HepG2 (cell line): ENCODE data around the gene MYBPC2. TPM values are rescaled to one million over a fixed set of nuclear protein-coding genes. Genes with fewer than 3 reads are reported as not detected.

Experiments
- AHR ChIP-seq: IDR thresholded peaks from 2 replicates; pipeline ENCODE4 v1.6.1; 2018; ENCODE audit warnings: missing genetic modification reagents, missing compliant biosample characterization
- CREB1 ChIP-seq, 2 experiments: fragments of 450-650 bp in 1 of 2; IDR thresholded peaks; 2 replicates each; pipeline ENCODE4 v1.6.1; 2016 to 2017; ENCODE audit warnings: control low read depth in 1 of 2, mild to moderate bottlenecking in 1 of 2, missing compliant biosample characterization in 1 of 2, missing genetic modification characterization in 1 of 2
- HOXA5 ChIP-seq: sonication (generic); formaldehyde crosslinking; IDR thresholded peaks from 2 replicates; pipeline ENCODE4 v1.4.0; 2020; ENCODE audit warnings: missing genetic modification reagents
- IKZF4 ChIP-seq: sonication (generic); formaldehyde crosslinking; IDR thresholded peaks from 2 replicates; pipeline ENCODE4 v1.5.1; 2020; ENCODE audit warnings: borderline replicate concordance, mild to moderate bottlenecking, low read depth, missing genetic modification reagents; ENCODE audit errors: not compliant biosample characterization
- IRX3 ChIP-seq: sonication (generic); formaldehyde crosslinking; IDR thresholded peaks from 2 replicates; pipeline ENCODE4 v1.8.1; 2023; ENCODE audit warnings: mild to moderate bottlenecking, low read depth, missing genetic modification reagents, borderline replicate concordance
- KDM5B ChIP-seq: sonication (generic); formaldehyde crosslinking; IDR thresholded peaks from 2 replicates; pipeline ENCODE4 v1.4.0; 2020; ENCODE audit warnings: missing genetic modification reagents, mild to moderate bottlenecking, borderline replicate concordance
- KMT2B ChIP-seq: IDR thresholded peaks from 2 replicates; pipeline ENCODE4 v1.6.1; 2016; ENCODE audit warnings: missing genetic modification reagents, missing compliant biosample characterization
- MYC ChIP-seq: sonication (generic); formaldehyde crosslinking; IDR thresholded peaks from 2 replicates; pipeline ENCODE4 v1.9.0; 2021; ENCODE audit warnings: missing genetic modification reagents, borderline replicate concordance
- NFYC ChIP-seq: IDR thresholded peaks from 2 replicates; pipeline ENCODE4 v1.6.1; 2016; ENCODE audit warnings: missing genetic modification reagents, missing compliant biosample characterization
- RFX5 ChIP-seq: IDR thresholded peaks from 2 replicates; pipeline ENCODE4 v1.6.1; 2011; ENCODE audit warnings: low read depth, low read length, improper control_type of control experiment
- RORA ChIP-seq: sonication (generic); formaldehyde crosslinking; IDR thresholded peaks from 2 replicates; pipeline ENCODE4 v1.5.0; 2020; ENCODE audit warnings: mild to moderate bottlenecking, missing genetic modification reagents, moderate library complexity
- SNRNP70 ChIP-seq: fragments of 200-400 bp; formaldehyde crosslinking; IDR thresholded peaks from 2 replicates; pipeline ENCODE4 v1.6.1; 2017; ENCODE audit warnings: mild to moderate bottlenecking, low read depth, low read length, moderate library complexity
- SRY ChIP-seq: sonication (generic); formaldehyde crosslinking; IDR thresholded peaks from 2 replicates; pipeline ENCODE4 v1.8.0; 2022; ENCODE audit warnings: mild to moderate bottlenecking, missing genetic modification reagents
- XRCC5 ChIP-seq: fragments of 200-400 bp; formaldehyde crosslinking; optimal IDR thresholded peaks from 2 replicates; pipeline ENCODE3; 2017; ENCODE audit warnings: mild to moderate bottlenecking, low read length
- ZBTB7A ChIP-seq: sonication (generic); formaldehyde crosslinking; IDR thresholded peaks from 2 replicates; pipeline ENCODE4 v1.8.0; 2022; ENCODE audit warnings: mild to moderate bottlenecking, missing genetic modification reagents
- ZNF24 ChIP-seq: fragments of 450-650 bp; IDR thresholded peaks from 2 replicates; pipeline ENCODE4 v1.6.1; 2017; ENCODE audit warnings: antibody characterized with exemption, mild to moderate bottlenecking
- ZNF343 ChIP-seq: sonication (generic); formaldehyde crosslinking; IDR thresholded peaks from 2 replicates; pipeline ENCODE4 v1.4.0; 2020; ENCODE audit warnings: mild to moderate bottlenecking, missing genetic modification reagents
- polyA plus RNA-seq, 8 experiments: library from polyadenylated mRNA; depleted of rRNA in 3 of 8; stranded (reverse) in 7 of 8; unstranded in 1 of 8; fragments of >200 nt; fragmentation: Illumina TruSeq in 4 of 8; extraction: Trizol in 4 of 8; gene quantifications; 2 replicates each; pipeline versions ENCODE4 v1.2.1 to v1.2.3, GENCODE V29; 2011 to 2016; ENCODE audit warnings: low read depth in 4 of 8, missing spikeins in 1 of 8, mixed read lengths in 1 of 8; ENCODE audit not compliant: insufficient read depth in 1 of 8
- total RNA-seq, 5 experiments: library from RNA; depleted of rRNA; stranded (reverse); fragments of >200 nt; fragmentation: Illumina TruSeq; extraction: Trizol; gene quantifications; 2 replicates each; pipeline ENCODE4 v1.2.3, GENCODE V29; 2016; ENCODE audit warnings: low read depth in 1 of 5
- TF ChIP-seq, protein P1 (sequence below): sonication (generic); formaldehyde crosslinking; conservative IDR thresholded peaks from 2 replicates; pipeline ENCODE4 v1.8.1; 2023; ENCODE audit warnings: missing genetic modification reagents
- TF ChIP-seq, protein P2 (sequence below): sonication (generic); formaldehyde crosslinking; IDR thresholded peaks from 2 replicates; pipeline ENCODE4 v1.5.0; 2020; ENCODE audit warnings: mild to moderate bottlenecking, missing genetic modification reagents
- TF ChIP-seq, protein P3 (sequence below): IDR thresholded peaks from 2 replicates; pipeline ENCODE4 v1.6.1; 2016; ENCODE audit warnings: mild to moderate bottlenecking, missing biosample characterization, missing genetic modification reagents
- TF ChIP-seq, protein P4 (sequence below): IDR thresholded peaks from 2 replicates; pipeline ENCODE4 v1.6.1; 2016; ENCODE audit warnings: mild to moderate bottlenecking
- TF ChIP-seq, protein P5 (sequence below): IDR thresholded peaks from 2 replicates; pipeline ENCODE4 v1.6.1; 2016; ENCODE audit warnings: missing compliant biosample characterization, missing genetic modification reagents, borderline replicate concordance

The MYBPC2 gene
- total and polyA plus RNA-seq, 2 of the 13 experiments (the other 11 are each of a cell fraction or from before 2014, with no cell fraction given) = not detected

DNA sequence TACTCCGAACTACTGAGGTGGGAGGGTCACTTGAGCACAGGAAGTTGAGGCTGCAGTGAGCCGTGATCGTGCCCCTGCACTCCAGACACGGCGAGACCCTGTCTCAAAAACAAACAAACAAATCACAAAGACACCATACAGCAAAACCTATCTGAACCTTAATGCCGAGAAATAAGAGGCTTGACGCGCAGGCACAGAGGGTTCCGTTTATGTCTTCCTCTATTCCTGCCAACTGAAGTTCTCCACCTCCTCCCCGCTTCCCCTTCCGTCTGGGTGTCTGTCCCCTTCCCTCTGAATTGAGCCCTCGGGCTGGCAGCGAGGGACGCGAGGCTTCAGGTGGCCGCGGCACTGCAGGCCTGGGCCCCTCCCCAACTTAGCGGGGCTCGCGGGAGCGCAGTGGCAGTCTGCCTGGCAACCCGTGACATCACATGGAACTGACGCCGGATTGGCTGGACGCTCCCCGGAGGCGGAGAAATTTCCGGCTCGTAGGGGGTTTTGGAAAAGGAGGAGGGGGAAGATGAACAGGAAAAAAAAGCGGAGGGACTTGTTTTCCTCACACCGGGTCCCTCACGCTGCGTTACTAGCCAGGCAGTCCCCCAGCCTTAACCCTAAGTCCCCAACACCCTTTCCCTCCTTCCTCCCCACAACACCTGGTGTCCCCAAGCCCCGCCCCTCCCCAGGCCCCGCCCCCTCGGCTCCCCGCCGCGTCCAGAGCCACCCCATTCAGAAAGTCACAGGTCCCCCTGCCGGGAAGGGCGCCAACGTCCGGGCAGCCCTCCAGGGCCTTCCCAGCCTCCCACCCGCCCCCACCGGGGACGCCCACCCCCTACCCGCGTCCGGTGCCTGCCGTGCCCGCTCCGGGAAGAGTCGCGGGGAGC lies 1.1 kb upstream of the MYBPC2 start (continued):
- TF ChIP-seq, protein P1, sequence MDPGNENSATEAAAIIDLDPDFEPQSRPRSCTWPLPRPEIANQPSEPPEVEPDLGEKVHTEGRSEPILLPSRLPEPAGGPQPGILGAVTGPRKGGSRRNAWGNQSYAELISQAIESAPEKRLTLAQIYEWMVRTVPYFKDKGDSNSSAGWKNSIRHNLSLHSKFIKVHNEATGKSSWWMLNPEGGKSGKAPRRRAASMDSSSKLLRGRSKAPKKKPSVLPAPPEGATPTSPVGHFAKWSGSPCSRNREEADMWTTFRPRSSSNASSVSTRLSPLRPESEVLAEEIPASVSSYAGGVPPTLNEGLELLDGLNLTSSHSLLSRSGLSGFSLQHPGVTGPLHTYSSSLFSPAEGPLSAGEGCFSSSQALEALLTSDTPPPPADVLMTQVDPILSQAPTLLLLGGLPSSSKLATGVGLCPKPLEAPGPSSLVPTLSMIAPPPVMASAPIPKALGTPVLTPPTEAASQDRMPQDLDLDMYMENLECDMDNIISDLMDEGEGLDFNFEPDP (CRISPR knock-in tag) = 0 out of 2 replicates have a peak, but pooled peaks have one; percentile 59
- TF ChIP-seq, protein P2, sequence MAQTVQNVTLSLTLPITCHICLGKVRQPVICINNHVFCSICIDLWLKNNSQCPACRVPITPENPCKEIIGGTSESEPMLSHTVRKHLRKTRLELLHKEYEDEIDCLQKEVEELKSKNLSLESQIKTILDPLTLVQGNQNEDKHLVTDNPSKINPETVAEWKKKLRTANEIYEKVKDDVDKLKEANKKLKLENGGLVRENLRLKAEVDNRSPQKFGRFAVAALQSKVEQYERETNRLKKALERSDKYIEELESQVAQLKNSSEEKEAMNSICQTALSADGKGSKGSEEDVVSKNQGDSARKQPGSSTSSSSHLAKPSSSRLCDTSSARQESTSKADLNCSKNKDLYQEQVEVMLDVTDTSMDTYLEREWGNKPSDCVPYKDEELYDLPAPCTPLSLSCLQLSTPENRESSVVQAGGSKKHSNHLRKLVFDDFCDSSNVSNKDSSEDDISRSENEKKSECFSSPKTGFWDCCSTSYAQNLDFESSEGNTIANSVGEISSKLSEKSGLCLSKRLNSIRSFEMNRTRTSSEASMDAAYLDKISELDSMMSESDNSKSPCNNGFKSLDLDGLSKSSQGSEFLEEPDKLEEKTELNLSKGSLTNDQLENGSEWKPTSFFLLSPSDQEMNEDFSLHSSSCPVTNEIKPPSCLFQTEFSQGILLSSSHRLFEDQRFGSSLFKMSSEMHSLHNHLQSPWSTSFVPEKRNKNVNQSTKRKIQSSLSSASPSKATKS (CRISPR knock-in tag) = no peak
- TF ChIP-seq AHR (CRISPR knock-in tag) (0 out of 2 replicates have a peak, but pooled peaks have one; percentile 73), ZBTB7A (CRISPR knock-in tag) (peak; percentile 83; the same call in 1 of the 2 replicates), MYC (CRISPR knock-in tag) (0 out of 2 replicates have a peak, but pooled peaks have one; percentile 31), NFYC (CRISPR knock-in tag) (peak; percentile 85), SRY (CRISPR knock-in tag) (no peak), KMT2B (CRISPR knock-in tag) (no peak), XRCC5 (peak; percentile 30), IKZF4 (CRISPR knock-in tag) (no peak), ZNF343 (CRISPR knock-in tag) (peak; percentile 94; the same call in 1 of the 2 replicates), IRX3 (CRISPR knock-in tag) (no peak), RORA (no peak), RFX5 (peak; percentile 100), CREB1 (IDR thresholded peaks at IDR 0.05) (peak; percentile 91), CREB1 (CRISPR knock-in tag; IDR thresholded peaks at IDR 0.05) (peak; percentile 98), ZNF24 (no peak), KDM5B (peak; percentile 19; the same call in 1 of the 2 replicates), HOXA5 (CRISPR knock-in tag) (0 out of 2 replicates have a peak, but pooled peaks have one; percentile 14), SNRNP70 (no peak)
- TF ChIP-seq, protein P3, sequence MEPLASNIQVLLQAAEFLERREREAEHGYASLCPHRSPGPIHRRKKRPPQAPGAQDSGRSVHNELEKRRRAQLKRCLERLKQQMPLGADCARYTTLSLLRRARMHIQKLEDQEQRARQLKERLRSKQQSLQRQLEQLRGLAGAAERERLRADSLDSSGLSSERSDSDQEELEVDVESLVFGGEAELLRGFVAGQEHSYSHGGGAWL (CRISPR knock-in tag) = 0 out of 2 replicates have a peak, but pooled peaks have one; percentile 38
- TF ChIP-seq, protein P4, sequence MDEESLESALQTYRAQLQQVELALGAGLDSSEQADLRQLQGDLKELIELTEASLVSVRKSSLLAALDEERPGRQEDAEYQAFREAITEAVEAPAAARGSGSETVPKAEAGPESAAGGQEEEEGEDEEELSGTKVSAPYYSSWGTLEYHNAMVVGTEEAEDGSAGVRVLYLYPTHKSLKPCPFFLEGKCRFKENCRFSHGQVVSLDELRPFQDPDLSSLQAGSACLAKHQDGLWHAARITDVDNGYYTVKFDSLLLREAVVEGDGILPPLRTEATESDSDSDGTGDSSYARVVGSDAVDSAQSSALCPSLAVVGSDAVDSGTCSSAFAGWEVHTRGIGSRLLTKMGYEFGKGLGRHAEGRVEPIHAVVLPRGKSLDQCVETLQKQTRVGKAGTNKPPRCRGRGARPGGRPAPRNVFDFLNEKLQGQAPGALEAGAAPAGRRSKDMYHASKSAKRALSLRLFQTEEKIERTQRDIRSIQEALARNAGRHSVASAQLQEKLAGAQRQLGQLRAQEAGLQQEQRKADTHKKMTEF (CRISPR knock-in tag) = peak; percentile 30; the same call in 1 of the 2 replicates
- TF ChIP-seq, protein P5, sequence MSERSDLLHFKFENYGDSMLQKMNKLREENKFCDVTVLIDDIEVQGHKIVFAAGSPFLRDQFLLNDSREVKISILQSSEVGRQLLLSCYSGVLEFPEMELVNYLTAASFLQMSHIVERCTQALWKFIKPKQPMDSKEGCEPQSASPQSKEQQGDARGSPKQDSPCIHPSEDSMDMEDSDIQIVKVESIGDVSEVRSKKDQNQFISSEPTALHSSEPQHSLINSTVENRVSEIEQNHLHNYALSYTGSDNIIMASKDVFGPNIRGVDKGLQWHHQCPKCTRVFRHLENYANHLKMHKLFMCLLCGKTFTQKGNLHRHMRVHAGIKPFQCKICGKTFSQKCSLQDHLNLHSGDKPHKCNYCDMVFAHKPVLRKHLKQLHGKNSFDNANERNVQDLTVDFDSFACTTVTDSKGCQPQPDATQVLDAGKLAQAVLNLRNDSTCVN (CRISPR knock-in tag) = 0 out of 2 replicates have a peak, but pooled peaks have one; percentile 35
